ENCODE results near the gene VEGFA. TPM values are rescaled to one million over a fixed set of nuclear protein-coding genes. Genes with fewer than 3 reads are reported as not detected.
A peak's percentile ranks its signal among the peaks of the same experiment; 100 is the strongest.
"Not testable (repeated sequence)": the region's sequence is repeated elsewhere in the genome, so short reads cannot be mapped to it uniquely, and the experiment has no call there.

The VEGFA gene
- total RNA-seq, 1 experiment from 2014 or later, result 146 TPM

GRCh38 chr6:43809417-43810305, 39.6 kb downstream of the VEGFA start:
- no peak overlapping the region for H3K9ac ChIP-seq (ENCODE audit: low read length)
- no peaks in the 10 kb centered on the region for H3K79me2 ChIP-seq (ENCODE audit: low read length)
- DNase-seq, result peak; percentile 60
- H3K9me3 ChIP-seq (ENCODE audit: low read length), result no peaks in the 10 kb centered on the region
- no peak overlapping the region for H2AFZ ChIP-seq (ENCODE audit: low read length)
- H3K9me2 ChIP-seq (replicated peaks; ENCODE audit: insufficient read depth, low read length), result no peaks in the 10 kb centered on the region
- no peak overlapping the region for H3K4me3 ChIP-seq (ENCODE audit: low read length)
- no peaks in the 10 kb centered on the region for H3K36me3 ChIP-seq (ENCODE audit: insufficient read depth, low read length)
- H4K20me1 ChIP-seq (ENCODE audit: insufficient read depth, low read depth, low read length), result no peaks in the 10 kb centered on the region
- no peaks in the 10 kb centered on the region for H3K27me3 ChIP-seq (ENCODE audit: low read length)
- no peak overlapping the region for H3K27ac ChIP-seq (ENCODE audit: low read length)
- peaks cover 16% of the 10 kb centered on the region for H3K4me1 ChIP-seq (ENCODE audit: low read length)
- H3K4me2 ChIP-seq (ENCODE audit: low read depth, low read length, poor library complexity, severe bottlenecking), result no peak overlapping the region

- no peak overlapping the region for H3K27ac ChIP-seq (ENCODE audit: low read length)
- H4K20me1 ChIP-seq (ENCODE audit: insufficient read depth, low read depth, low read length), result no peaks in the 10 kb centered on the region
- no peak overlapping the region for H3K4me3 ChIP-seq (ENCODE audit: low read length)
- no peaks in the 10 kb centered on the region for H3K79me2 ChIP-seq (ENCODE audit: low read length)
- no peak overlapping the region for H3K4me2 ChIP-seq (ENCODE audit: low read depth, low read length, poor library complexity, severe bottlenecking)
- H3K4me1 ChIP-seq (ENCODE audit: low read length), result peaks cover 16% of the 10 kb centered on the region
- no peak overlapping the region for H3K9ac ChIP-seq (ENCODE audit: low read length)
- no peaks in the 10 kb centered on the region for H3K9me3 ChIP-seq (ENCODE audit: low read length)
- no peak overlapping the region for H2AFZ ChIP-seq (ENCODE audit: low read length)
- H3K27me3 ChIP-seq (ENCODE audit: low read length), result no peaks in the 10 kb centered on the region
- no peaks in the 10 kb centered on the region for H3K36me3 ChIP-seq (ENCODE audit: insufficient read depth, low read length)
- no peaks in the 10 kb centered on the region for H3K9me2 ChIP-seq (replicated peaks; ENCODE audit: insufficient read depth, low read length)
- no peak for DNase-seq
These were observed 41.1 kb downstream of the VEGFA start for GRCh38 chr6:43810965-43811732.

- H2AFZ ChIP-seq (ENCODE audit: low read length), result no peak overlapping the region
- H3K27me3 ChIP-seq (ENCODE audit: low read length), result no peaks in the 10 kb centered on the region
- H4K20me1 ChIP-seq (ENCODE audit: insufficient read depth, low read depth, low read length), result no peaks in the 10 kb centered on the region
- no peaks in the 10 kb centered on the region for H3K9me2 ChIP-seq (replicated peaks; ENCODE audit: insufficient read depth, low read length)
- no peaks in the 10 kb centered on the region for H3K9me3 ChIP-seq (ENCODE audit: low read length)
- H3K9ac ChIP-seq (ENCODE audit: low read length), result no peak overlapping the region
- no peak overlapping the region for H3K27ac ChIP-seq (ENCODE audit: low read length)
- no peaks in the 10 kb centered on the region for H3K36me3 ChIP-seq (ENCODE audit: insufficient read depth, low read length)
- peaks cover 16% of the 10 kb centered on the region for H3K4me1 ChIP-seq (ENCODE audit: low read length)
- H3K4me3 ChIP-seq (ENCODE audit: low read length), result no peak overlapping the region
- no peaks in the 10 kb centered on the region for H3K79me2 ChIP-seq (ENCODE audit: low read length)
- H3K4me2 ChIP-seq (ENCODE audit: low read depth, low read length, poor library complexity, severe bottlenecking), result no peak overlapping the region
- no peak for DNase-seq
These were observed 41.7 kb downstream of the VEGFA start for GRCh38 chr6:43811733-43812099.

- Histone ChIP-seq H3K79me2 (ENCODE audit: low read length) (no peaks in the 10 kb centered on the region), H3K4me3 (ENCODE audit: low read length) (no peak overlapping the region), H3K27me3 (ENCODE audit: low read length) (no peaks in the 10 kb centered on the region), H3K4me1 (ENCODE audit: low read length) (peaks cover 16% of the 10 kb centered on the region), H2AFZ (ENCODE audit: low read length) (no peak overlapping the region), H3K36me3 (ENCODE audit: insufficient read depth, low read length) (no peaks in the 10 kb centered on the region), H3K9me2 (replicated peaks; ENCODE audit: insufficient read depth, low read length) (no peaks in the 10 kb centered on the region), H3K4me2 (ENCODE audit: low read depth, low read length, poor library complexity, severe bottlenecking) (no peak overlapping the region), H3K9ac (ENCODE audit: low read length) (no peak overlapping the region), H3K27ac (ENCODE audit: low read length) (no peak overlapping the region), H4K20me1 (ENCODE audit: insufficient read depth, low read depth, low read length) (no peaks in the 10 kb centered on the region), H3K9me3 (ENCODE audit: low read length) (no peaks in the 10 kb centered on the region)
- peak; percentile 61 for DNase-seq
These were observed 43.0 kb downstream of the VEGFA start for GRCh38 chr6:43812850-43813578.

GRCh38 chr6:43814111-43814510, 44.1 kb downstream of the VEGFA start:
- Histone ChIP-seq H3K36me3 (ENCODE audit: insufficient read depth, low read length) (no peaks in the 10 kb centered on the region), H3K4me1 (ENCODE audit: low read length) (peaks cover 15% of the 10 kb centered on the region), H3K27me3 (ENCODE audit: low read length) (no peaks in the 10 kb centered on the region), H3K27ac (ENCODE audit: low read length) (no peak overlapping the region), H3K4me2 (ENCODE audit: low read depth, low read length, poor library complexity, severe bottlenecking) (no peak overlapping the region), H3K9me3 (ENCODE audit: low read length) (no peaks in the 10 kb centered on the region), H3K4me3 (ENCODE audit: low read length) (no peak overlapping the region), H3K9ac (ENCODE audit: low read length) (no peak overlapping the region), H4K20me1 (ENCODE audit: insufficient read depth, low read depth, low read length) (no peaks in the 10 kb centered on the region), H3K79me2 (ENCODE audit: low read length) (no peaks in the 10 kb centered on the region), H3K9me2 (replicated peaks; ENCODE audit: insufficient read depth, low read length) (no peaks in the 10 kb centered on the region), H2AFZ (ENCODE audit: low read length) (no peak overlapping the region)
- DNase-seq, result no peak

GRCh38 chr6:43814865-43815264, 44.9 kb downstream of the VEGFA start:
- no peaks in the 10 kb centered on the region for H3K79me2 ChIP-seq (ENCODE audit: low read length)
- H3K36me3 ChIP-seq (ENCODE audit: insufficient read depth, low read length), result no peaks in the 10 kb centered on the region
- no peaks in the 10 kb centered on the region for H3K27me3 ChIP-seq (ENCODE audit: low read length)
- no peak overlapping the region for H2AFZ ChIP-seq (ENCODE audit: low read length)
- H3K9me3 ChIP-seq (ENCODE audit: low read length), result no peaks in the 10 kb centered on the region
- H3K4me1 ChIP-seq (ENCODE audit: low read length), result peaks cover 14% of the 10 kb centered on the region
- H3K4me3 ChIP-seq (ENCODE audit: low read length), result no peak overlapping the region
- H3K4me2 ChIP-seq (ENCODE audit: low read depth, low read length, poor library complexity, severe bottlenecking), result no peak overlapping the region
- H3K9ac ChIP-seq (ENCODE audit: low read length), result no peak overlapping the region
- no peak for DNase-seq
- no peak overlapping the region for H3K27ac ChIP-seq (ENCODE audit: low read length)
- no peaks in the 10 kb centered on the region for H3K9me2 ChIP-seq (replicated peaks; ENCODE audit: insufficient read depth, low read length)
- H4K20me1 ChIP-seq (ENCODE audit: insufficient read depth, low read depth, low read length), result no peaks in the 10 kb centered on the region

GRCh38 chr6:43817192-43817591, 47.2 kb downstream of the VEGFA start:
- H3K27me3 ChIP-seq (ENCODE audit: low read length), result no peaks in the 10 kb centered on the region
- peaks cover 8% of the 10 kb centered on the region for H3K4me1 ChIP-seq (ENCODE audit: low read length)
- DNase-seq, result peak; percentile 70
- no peak overlapping the region for H3K4me2 ChIP-seq (ENCODE audit: low read depth, low read length, poor library complexity, severe bottlenecking)
- no peaks in the 10 kb centered on the region for H3K9me2 ChIP-seq (replicated peaks; ENCODE audit: insufficient read depth, low read length)
- no peaks in the 10 kb centered on the region for H3K9me3 ChIP-seq (ENCODE audit: low read length)
- H3K27ac ChIP-seq (ENCODE audit: low read length), result no peak overlapping the region
- H4K20me1 ChIP-seq (ENCODE audit: insufficient read depth, low read depth, low read length), result no peaks in the 10 kb centered on the region
- no peaks in the 10 kb centered on the region for H3K36me3 ChIP-seq (ENCODE audit: insufficient read depth, low read length)
- H3K4me3 ChIP-seq (ENCODE audit: low read length), result no peak overlapping the region
- H3K9ac ChIP-seq (ENCODE audit: low read length), result no peak overlapping the region
- no peak overlapping the region for H2AFZ ChIP-seq (ENCODE audit: low read length)
- H3K79me2 ChIP-seq (ENCODE audit: low read length), result no peaks in the 10 kb centered on the region

- not testable (repeated sequence) for H3K9ac ChIP-seq (ENCODE audit: low read length); H3K27me3 ChIP-seq (ENCODE audit: low read length); H3K9me3 ChIP-seq (ENCODE audit: low read length); H3K27ac ChIP-seq (ENCODE audit: low read length); H2AFZ ChIP-seq (ENCODE audit: low read length); H3K4me1 ChIP-seq (ENCODE audit: low read length); H4K20me1 ChIP-seq (ENCODE audit: insufficient read depth, low read depth, low read length); DNase-seq; H3K9me2 ChIP-seq (replicated peaks; ENCODE audit: insufficient read depth, low read length); H3K4me2 ChIP-seq (ENCODE audit: low read depth, low read length, poor library complexity, severe bottlenecking); H3K79me2 ChIP-seq (ENCODE audit: low read length); H3K4me3 ChIP-seq (ENCODE audit: low read length); H3K36me3 ChIP-seq (ENCODE audit: insufficient read depth, low read length)
These were observed 49.0 kb downstream of the VEGFA start for GRCh38 chr6:43818973-43819372.

Data from Karpas-422 (cell line).